IPS-15b (cell line): ENCODE measurements around the gene NCKIPSD.

Experiments used
- H3K27me3 ChIP-seq: one replicate; pipeline ENCODE4 v1.6.1; 2013; ENCODE audit warnings: low read length; ENCODE audit not compliant: control insufficient read depth, insufficient read depth
- H3K36me3 ChIP-seq: one replicate; pipeline ENCODE4 v1.6.1; 2013; ENCODE audit warnings: low read length; ENCODE audit not compliant: control insufficient read depth, insufficient read depth
- H3K4me1 ChIP-seq: one replicate; pipeline ENCODE4 v1.6.1; 2013; ENCODE audit warnings: mild to moderate bottlenecking, low read length; ENCODE audit not compliant: control insufficient read depth, insufficient read depth
- H3K4me3 ChIP-seq: one replicate; pipeline ENCODE4 v1.5.1; 2013; ENCODE audit warnings: low read depth, low read length
- H3K9ac ChIP-seq: one replicate; pipeline ENCODE4 v1.6.1; 2013; ENCODE audit warnings: low read depth, mild to moderate bottlenecking, low read length
- H3K9me3 ChIP-seq: one replicate; pipeline ENCODE4 v1.6.1; 2013; ENCODE audit warnings: mild to moderate bottlenecking, low read length; ENCODE audit not compliant: control insufficient read depth, insufficient read depth

Gene NCKIPSD

DNA sequence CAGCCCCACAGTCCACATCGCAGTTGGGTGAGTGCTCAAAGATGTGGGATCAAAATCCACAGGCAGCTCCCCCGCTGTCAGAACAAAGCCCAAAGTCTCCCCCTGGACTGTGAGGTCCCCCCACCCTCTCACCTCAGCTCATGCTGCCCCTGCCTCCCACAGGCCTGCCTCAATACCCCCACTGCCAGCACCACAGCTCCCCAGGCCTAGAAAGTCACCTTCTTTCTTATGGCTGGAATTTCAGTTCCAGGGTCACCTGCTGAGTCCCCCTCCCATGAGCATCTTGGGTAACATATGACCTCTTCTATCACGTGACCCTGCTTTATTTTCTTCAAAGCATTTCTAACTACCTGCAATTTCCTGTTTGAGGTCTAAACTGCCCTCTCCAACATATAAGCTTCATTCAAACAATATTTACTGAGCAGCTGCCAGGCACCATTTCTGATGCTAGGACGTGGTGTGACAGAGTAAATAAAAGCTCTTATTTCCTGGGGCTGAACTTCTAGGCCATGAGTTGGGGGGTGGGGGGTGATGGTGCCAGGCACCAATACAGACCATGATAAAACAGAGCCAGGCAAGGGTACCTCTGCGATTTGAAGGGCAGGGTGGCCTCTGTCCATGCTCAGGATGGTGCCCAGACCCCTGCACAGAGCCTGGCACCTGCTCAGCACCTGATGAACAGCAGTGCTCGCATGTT, 61.7 kb downstream of the NCKIPSD start:
- peaks cover 42% of the 10 kb centered on the region for H3K36me3 ChIP-seq
- H3K4me3 ChIP-seq = no peak overlapping the region
- H3K4me1 ChIP-seq = no peaks in the 10 kb centered on the region
- H3K9me3 ChIP-seq = no peaks in the 10 kb centered on the region
- H3K27me3 ChIP-seq = no peaks in the 10 kb centered on the region
- H3K9ac ChIP-seq = no peak overlapping the region
